Adrenal gland (tissue), 5 donors: ENCODE data around the gene CD2AP.

Source experiments
- CTCF ChIP-seq, 6 experiments: fragments of 450-650 bp in 4 of 6; fragments of 200-600 bp in 2 of 6; sonication (generic) in 1 of 6; IDR thresholded peaks; 1 replicate in 5 of 6; 2 replicates in 1 of 6; pipeline versions ENCODE4 v1.5.1 to v1.8.0; 2016 to 2021; ENCODE audit warnings: antibody characterized with exemption in 6 of 6, mild to moderate bottlenecking in 2 of 6, moderate library complexity in 1 of 6
- POLR2A ChIP-seq, 2 donors: fragments of 450-650 bp; IDR thresholded peaks; one replicate each; pipeline ENCODE4 v1.6.1; 2017; ENCODE audit warnings: antibody characterized with exemption in 2 of 2, mild to moderate bottlenecking in 2 of 2, moderate library complexity in 1 of 2
- donor health status: DM: no; HTN: no; CAD: no.

- TF ChIP-seq CTCF (IDR thresholded peaks at IDR 0.05) (no peak), POLR2A (IDR thresholded peaks at IDR 0.05) (no peak)
Observed at GRCh38 chr6:47535316-47536225, 58.0 kb downstream of the CD2AP start.
